GM18502 (cell line): ENCODE measurements around the gene SLC6A19.

ENCODE experiments used
- ATAC-seq: cut with Tn5 transposase; IDR thresholded peaks from one replicate; pipeline ENCODE4 v1.9.1; 2021; ENCODE audit warnings: mild to moderate bottlenecking; ENCODE audit not compliant: unreplicated experiment, poor library complexity

The SLC6A19 gene

DNA sequence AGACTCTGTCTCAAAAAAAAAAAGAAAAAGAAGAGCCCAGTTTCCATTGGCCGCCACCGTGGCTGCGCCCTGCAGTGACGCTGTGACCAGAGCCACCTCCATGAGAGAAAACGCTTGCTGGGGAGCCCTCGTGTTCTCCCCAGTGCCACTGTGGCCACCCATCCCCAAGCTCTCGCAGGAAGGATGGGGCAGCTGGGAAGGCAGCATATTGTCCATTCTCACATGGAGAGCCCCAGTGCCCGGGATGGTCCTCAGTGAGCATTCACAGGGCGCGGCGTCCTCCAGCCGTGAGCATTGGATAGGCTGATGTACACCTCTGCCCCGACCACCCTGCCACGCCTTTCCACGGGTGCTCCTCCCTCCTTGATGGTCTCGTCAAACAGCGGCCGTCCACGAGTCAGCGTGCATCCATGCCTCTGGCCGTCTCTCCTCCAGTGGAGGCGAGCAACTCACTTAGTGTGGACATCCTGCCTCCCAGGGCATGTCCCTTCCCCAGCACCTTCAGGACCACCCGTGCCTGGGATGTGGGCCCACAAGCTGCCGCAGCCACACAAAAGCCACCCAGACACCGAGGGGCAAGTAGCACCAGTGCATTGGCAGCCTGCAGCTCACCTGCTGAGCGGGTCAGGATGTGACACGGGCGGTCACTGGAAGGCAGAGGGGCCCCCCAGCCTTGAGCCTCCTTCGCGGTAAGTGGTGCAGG is 23.4 kb upstream of the SLC6A19 start:
- ATAC-seq = no peak

GRCh38 chr5:1178529-1179382 is 22.6 kb upstream of the SLC6A19 start:
- no peak for ATAC-seq

DNA sequence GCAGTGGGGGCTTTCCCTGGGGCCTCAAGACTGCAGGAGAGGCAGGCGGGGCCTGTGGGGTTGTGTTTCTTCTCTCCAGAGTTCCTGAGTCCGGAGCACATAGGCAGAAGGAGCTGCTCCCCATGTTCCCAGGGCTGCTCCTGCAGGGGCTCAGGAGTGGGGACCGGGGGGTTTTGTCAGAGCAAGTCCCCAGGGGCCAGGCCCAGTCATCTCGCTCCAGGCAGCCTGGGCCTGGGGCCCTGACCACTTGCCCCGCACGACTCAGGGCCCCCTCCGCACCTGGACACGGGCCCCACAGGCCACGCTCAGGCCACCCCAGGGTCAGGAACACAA is 22.0 kb upstream of the SLC6A19 start:
- ATAC-seq = no peak

- no peak for ATAC-seq
These were observed 21.3 kb upstream of the SLC6A19 start for GRCh38 chr5:1180096-1180495.

DNA sequence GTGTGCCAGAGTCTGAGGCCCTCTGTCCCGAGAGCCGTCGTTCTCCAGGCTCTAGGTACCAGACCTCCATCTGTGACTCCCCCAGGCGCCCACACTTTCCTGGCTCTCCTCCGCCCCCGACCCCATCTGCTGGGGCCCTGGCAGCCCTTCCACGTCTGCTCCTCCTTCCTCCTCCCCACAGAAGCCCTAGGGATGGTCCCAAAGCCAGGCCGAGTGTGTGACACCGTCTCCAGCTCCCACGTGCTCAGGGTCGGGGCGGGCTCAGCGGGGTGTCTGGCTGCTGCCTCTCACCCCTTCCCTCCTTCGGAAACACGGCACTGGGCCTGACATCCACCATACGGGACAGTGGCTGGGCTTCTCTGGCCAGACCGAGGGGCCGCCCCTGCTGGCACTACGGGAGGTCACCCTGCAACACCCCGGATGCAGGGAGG is 20.5 kb upstream of the SLC6A19 start:
- no peak for ATAC-seq

- no peak for ATAC-seq
These were observed 19.7 kb upstream of the SLC6A19 start for GRCh38 chr5:1181451-1182359.

- ATAC-seq = no peak
These were observed 19.1 kb upstream of the SLC6A19 start for GRCh38 chr5:1182360-1182632.

- no peak for ATAC-seq
These were observed 18.6 kb upstream of the SLC6A19 start for GRCh38 chr5:1182633-1183423.

- ATAC-seq = no peak
These were observed 17.8 kb upstream of the SLC6A19 start for GRCh38 chr5:1183424-1184162.

- ATAC-seq = no peak
These were observed 17.3 kb upstream of the SLC6A19 start for GRCh38 chr5:1184163-1184470.

DNA sequence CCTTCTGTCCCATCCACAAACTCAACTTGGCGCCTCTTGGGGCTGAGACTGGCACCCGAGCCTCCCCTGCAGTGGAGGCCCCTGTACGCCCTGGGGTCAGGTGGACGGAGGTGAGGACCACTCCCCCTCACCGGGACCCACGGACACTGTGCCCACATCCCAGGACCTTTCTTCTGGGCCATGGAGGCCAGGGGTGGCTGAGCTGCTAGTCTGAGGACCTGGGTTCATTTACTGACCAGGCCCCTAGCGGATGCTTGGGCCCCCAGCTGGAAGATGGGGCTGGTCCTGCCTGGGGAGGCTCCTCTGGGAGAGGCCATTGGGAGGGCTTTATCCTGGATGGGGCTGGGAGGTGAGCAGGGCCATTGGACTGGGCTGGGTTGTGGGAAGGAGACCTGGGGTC is 16.9 kb upstream of the SLC6A19 start:
- no peak for ATAC-seq

- no peak for ATAC-seq
These were observed 16.3 kb upstream of the SLC6A19 start for GRCh38 chr5:1185038-1185627.

DNA sequence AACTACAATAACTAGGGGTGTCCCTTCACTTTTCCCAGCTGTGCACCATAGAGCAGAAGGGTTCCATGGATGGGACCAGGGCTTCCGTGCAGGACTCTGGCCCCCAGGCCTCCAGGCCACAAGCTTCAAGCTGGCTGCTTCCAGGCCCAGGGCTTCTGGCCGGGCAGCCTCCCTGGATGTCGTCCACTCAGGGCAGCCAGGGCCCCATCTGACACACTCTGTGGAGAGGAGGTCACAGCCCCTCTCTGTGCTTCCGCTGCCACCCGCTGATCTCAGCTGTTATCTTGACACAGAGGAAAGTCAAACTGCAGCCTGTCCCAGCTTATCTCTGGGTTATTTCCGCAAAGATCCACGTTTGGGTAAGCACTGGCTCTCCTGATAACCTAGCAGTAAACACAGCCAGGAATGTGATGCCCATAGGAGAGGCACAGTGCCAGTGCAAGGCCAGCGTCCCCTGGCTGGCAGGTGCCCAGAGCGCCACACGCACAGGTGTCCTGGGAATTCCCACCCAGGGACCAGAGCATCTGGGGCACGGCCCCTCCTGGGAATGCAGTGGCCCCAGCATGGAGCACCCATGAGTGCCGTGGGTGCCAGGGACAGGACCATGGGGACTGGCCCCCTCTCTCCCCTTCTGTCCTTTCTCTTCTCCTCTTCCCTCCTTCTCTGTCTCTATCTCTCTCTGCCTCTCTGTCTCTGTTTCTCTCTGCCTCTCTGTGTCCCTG is 15.6 kb upstream of the SLC6A19 start:
- ATAC-seq = no peak

DNA sequence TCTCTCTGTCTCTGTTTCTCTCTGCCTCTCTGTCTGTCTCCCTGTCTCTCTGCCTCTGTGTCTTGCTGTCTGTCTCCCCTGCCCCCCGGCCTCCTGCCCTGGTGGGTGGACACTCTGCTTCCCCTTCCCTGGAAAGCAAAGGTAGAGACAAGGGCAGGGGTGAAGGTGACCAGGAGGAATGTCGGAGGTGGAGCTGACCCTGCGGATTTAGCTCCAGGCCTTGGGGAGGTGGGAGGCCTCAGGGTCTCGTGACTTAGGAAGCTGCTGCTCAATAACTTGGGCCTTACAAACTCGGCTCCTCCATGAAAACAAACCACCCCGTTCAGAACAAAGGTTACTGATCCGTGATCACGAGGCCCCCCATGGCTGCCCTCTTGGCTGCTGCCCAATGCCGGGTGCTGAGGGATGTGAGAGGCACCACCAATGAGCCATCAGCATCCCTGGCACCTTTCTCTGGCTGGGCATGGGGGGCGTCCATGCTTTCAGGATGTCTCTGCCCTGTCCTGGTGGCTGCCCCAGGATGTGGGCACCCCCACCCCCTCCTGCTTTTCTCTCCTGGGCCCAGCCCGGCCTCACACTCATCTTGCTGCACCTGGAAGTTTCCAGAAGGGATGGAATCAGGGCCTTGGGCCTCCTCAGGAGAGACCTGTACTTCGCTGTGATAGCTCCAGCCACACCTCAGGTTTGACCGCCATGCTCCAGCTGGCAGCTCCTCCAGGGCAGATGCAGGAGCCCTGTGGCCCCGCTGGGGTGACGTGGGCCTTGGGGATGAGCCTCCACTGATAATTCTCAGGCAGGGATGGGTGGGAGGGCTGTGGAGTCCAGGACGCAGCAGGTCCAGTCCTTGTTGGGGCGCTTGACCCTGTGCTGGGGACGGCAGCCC is 14.8 kb upstream of the SLC6A19 start:
- ATAC-seq = no peak

DNA sequence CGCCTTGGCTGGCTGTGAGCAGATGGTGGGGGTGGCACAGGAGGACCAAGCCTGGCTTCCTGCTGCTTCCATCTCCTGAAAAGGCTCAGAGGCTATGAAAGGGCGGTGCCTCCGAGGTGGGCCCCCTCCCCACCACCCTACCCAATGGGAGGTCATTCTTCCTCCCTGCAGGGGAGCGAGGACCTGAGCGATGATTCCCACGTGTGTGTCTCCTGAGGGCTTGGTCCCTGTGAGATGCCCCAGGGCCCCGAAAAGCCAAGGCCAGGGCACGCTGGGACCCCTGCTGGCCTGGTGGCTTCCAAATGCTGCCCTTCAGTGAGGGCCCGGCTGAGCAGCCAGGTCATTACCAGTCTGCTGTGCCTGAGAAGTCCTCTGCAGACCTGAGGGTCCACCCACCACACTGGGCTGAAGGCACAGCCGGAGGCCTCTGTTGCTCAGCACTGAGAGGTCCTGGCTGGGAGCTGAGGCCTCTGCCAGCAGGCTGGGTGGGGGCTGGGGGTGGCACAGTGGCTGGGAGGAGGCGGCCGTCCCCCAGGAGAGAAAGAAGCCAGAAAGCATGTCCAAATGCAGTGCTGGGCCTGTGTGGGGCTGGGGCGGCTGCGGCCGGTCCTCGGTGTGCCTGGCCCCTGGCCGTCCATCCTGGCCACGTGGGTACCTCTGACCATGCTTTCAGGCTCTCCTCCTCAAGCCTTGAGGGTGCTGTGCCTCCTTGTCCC is 14.0 kb upstream of the SLC6A19 start:
- no peak for ATAC-seq

DNA sequence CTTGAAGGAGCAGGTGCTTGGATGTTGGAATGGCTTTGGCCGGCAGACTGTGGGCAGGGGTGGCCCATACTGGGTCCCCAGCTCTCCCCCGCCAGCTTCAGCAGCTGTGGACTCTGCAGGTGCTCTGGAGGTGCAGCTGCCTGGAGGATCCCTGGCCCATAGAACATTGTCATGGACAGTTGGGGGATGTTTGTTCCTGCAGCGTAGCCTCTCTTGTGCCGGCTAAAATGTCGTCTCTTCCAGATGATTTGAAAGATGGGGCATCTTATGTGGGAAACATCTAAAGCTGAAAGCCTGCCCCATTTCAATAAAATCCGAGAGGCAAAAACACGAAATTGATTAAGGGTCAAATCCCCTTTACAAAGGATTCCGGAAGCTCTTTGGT is 13.5 kb upstream of the SLC6A19 start:
- ATAC-seq = no peak

DNA sequence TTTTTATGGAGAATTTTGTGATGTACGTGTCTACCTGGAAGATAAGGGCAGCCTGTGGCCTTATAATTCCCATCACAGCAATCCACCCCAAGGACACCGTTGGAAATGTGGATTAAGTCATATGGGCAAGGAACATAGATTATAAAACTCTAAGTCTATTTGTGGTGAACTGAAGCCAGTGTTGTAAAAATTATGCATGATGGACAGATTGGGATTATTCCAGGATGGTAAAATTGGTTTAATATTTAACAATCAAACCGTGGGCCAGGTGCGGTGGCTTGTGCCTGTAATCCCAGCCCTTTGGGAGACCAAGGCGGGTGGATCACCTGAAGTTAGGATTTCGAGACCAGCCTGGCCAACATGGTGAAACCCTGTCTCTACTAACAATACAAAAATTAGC is 12.9 kb upstream of the SLC6A19 start:
- ATAC-seq = no peak
